IMR-90 (cell line): ENCODE measurements around the gene TJAP1. TPM values are rescaled to one million over a fixed set of nuclear protein-coding genes. Genes with fewer than 3 reads are reported as not detected.

ENCODE experiments used
- ATAC-seq: fragments of 200-7000 bp; cut with Tn5 transposase; 2 replicates; pipeline ENCODE4 v1.9.1; 2020; ENCODE audit warnings: low read depth, mild to moderate bottlenecking, moderate library complexity
- BruUV-seq: library from RNA; stranded (reverse); fragments of 400-500 nt; replicated peaks from 2 replicates; lab custom pipeline; 2021; lab: Mats Ljungman, UMichigan
- CTCF ChIA-PET: fragments of 300-600 bp; formaldehyde crosslinking; extraction: SDS; loops from one replicate; lab custom pipeline; 2021; ENCODE audit warnings: antibody characterized with exemption; lab: Yijun Ruan, JAX
- POLR2A ChIA-PET: fragments of 300-600 bp; sonication (Branson Sonifier 250); formaldehyde crosslinking; loops from one replicate; lab custom pipeline; 2022; ENCODE audit warnings: antibody characterized with exemption; ENCODE audit not compliant: unreplicated experiment; lab: Charles Lee
- DNase-seq: peaks from one replicate; pipeline ENCODE4 v3.0.0; 2013
- H2AFZ ChIP-seq: replicated peaks from 2 replicates; pipeline ENCODE3; 2013; ENCODE audit warnings: low read length, mild to moderate bottlenecking; ENCODE audit not compliant: poor library complexity
- H2AK5ac ChIP-seq: 2 replicates; pipeline ENCODE4 v1.6.1; 2013; ENCODE audit warnings: low read depth, low read length, inconsistent platforms
- H2AK9ac ChIP-seq: replicated peaks from 2 replicates; pipeline ENCODE3; 2013; ENCODE audit warnings: mild to moderate bottlenecking, low read depth, low read length, moderate library complexity; ENCODE audit not compliant: poor library complexity
- H2BK120ac ChIP-seq: 2 replicates; pipeline ENCODE4 v1.6.1; 2013; ENCODE audit warnings: low read depth, low read length, inconsistent platforms
- H2BK15ac ChIP-seq: 3 replicates; pipeline ENCODE4 v1.6.1; 2013; ENCODE audit warnings: low read depth, low read length, inconsistent platforms
- H2BK20ac ChIP-seq: 2 replicates; pipeline ENCODE4 v1.6.1; 2013; ENCODE audit warnings: low read depth, mild to moderate bottlenecking, inconsistent platforms, low read length, moderate library complexity
- H2BK5ac ChIP-seq: 2 replicates; pipeline ENCODE4 v1.6.1; 2013; ENCODE audit warnings: mild to moderate bottlenecking, low read depth, low read length, inconsistent platforms; ENCODE audit not compliant: poor library complexity, severe bottlenecking
- H3K14ac ChIP-seq: replicated peaks from 2 replicates; pipeline ENCODE4 v1.6.1; 2013; ENCODE audit warnings: low read depth, low read length, inconsistent platforms
- H3K18ac ChIP-seq: 2 replicates; pipeline ENCODE4 v1.6.1; 2013; ENCODE audit warnings: low read depth, low read length, control low read depth
- H3K23ac ChIP-seq: 2 replicates; pipeline ENCODE4 v1.6.1; 2013; ENCODE audit warnings: low read depth, low read length, inconsistent platforms
- H3K27ac ChIP-seq: 2 replicates; pipeline ENCODE4 v1.5.1; 2013; ENCODE audit warnings: mild to moderate bottlenecking, control low read depth, low read length; ENCODE audit not compliant: insufficient read depth
- H3K27me3 ChIP-seq: 2 replicates; pipeline ENCODE4 v1.6.1; 2013; ENCODE audit warnings: low read length; ENCODE audit not compliant: control insufficient read depth, insufficient read depth
- H3K36me3 ChIP-seq: 2 replicates; pipeline ENCODE4 v1.6.1; 2013; ENCODE audit warnings: low read length, mixed read lengths; ENCODE audit not compliant: control insufficient read depth, insufficient read depth
- H3K4ac ChIP-seq: 2 replicates; pipeline ENCODE4 v1.6.1; 2013; ENCODE audit warnings: low read depth, low read length, inconsistent platforms
- H3K4me1 ChIP-seq: 2 replicates; pipeline ENCODE4 v1.6.1; 2013; ENCODE audit warnings: low read length, mixed read lengths; ENCODE audit not compliant: control insufficient read depth, insufficient read depth
- H3K4me2 ChIP-seq: 2 replicates; pipeline ENCODE4 v1.6.1; 2013; ENCODE audit warnings: low read depth, mild to moderate bottlenecking, control low read depth, low read length, moderate library complexity
- H3K4me3 ChIP-seq: 2 replicates; pipeline ENCODE4 v1.5.1; 2013; ENCODE audit warnings: low read depth, mild to moderate bottlenecking, control low read depth, low read length, moderate library complexity; ENCODE audit not compliant: insufficient read depth
- H3K56ac ChIP-seq: 2 replicates; pipeline ENCODE4 v1.6.1; 2013; ENCODE audit warnings: low read length, inconsistent platforms; ENCODE audit not compliant: insufficient read depth; ENCODE audit errors: extremely low read depth
- H3K79me1 ChIP-seq, 2 experiments: 2 replicates each; pipeline ENCODE4 v1.6.1; 2013; ENCODE audit warnings: low read length in 2 of 2, inconsistent platforms in 1 of 2, low read depth in 1 of 2
- H3K9ac ChIP-seq: 2 replicates; pipeline ENCODE4 v1.6.1; 2013; ENCODE audit warnings: low read depth, low read length, control low read depth
- H3K9me1 ChIP-seq: 2 replicates; pipeline ENCODE4 v1.6.1; 2013; ENCODE audit warnings: low read length, inconsistent platforms; ENCODE audit not compliant: insufficient read depth
- H3K9me3 ChIP-seq: 2 replicates; pipeline ENCODE4 v1.6.1; 2013; ENCODE audit warnings: low read length; ENCODE audit not compliant: control insufficient read depth, insufficient read depth
- H4K20me1 ChIP-seq: 2 replicates; pipeline ENCODE4 v1.6.1; 2013; ENCODE audit warnings: low read length, inconsistent platforms; ENCODE audit not compliant: insufficient read depth
- H4K5ac ChIP-seq: 2 replicates; pipeline ENCODE4 v1.6.1; 2013; ENCODE audit warnings: mild to moderate bottlenecking, low read depth, low read length, control low read depth
- H4K8ac ChIP-seq, 2 experiments: 2 replicates each; pipeline ENCODE4 v1.6.1; 2013; ENCODE audit warnings: low read depth in 2 of 2, low read length in 2 of 2, control low read depth in 1 of 2, inconsistent platforms in 1 of 2
- H4K91ac ChIP-seq: 2 replicates; pipeline ENCODE4 v1.6.1; 2013; ENCODE audit warnings: low read depth, low read length, inconsistent platforms; ENCODE audit not compliant: insufficient read depth
- BHLHE40 ChIP-seq: fragments of 150-350 bp; IDR thresholded peaks from 2 replicates; pipeline ENCODE4 v1.6.1; 2016; ENCODE audit warnings: mild to moderate bottlenecking, low read depth, low read length
- CEBPB ChIP-seq: IDR thresholded peaks from 2 replicates; pipeline ENCODE4 v1.6.1; 2012; ENCODE audit warnings: low read depth, low read length, improper control_type of control experiment
- CHD1 ChIP-seq: IDR thresholded peaks from 2 replicates; pipeline ENCODE4 v1.6.1; 2012; ENCODE audit warnings: low read depth, low read length, improper control_type of control experiment
- CTCF ChIP-seq: conservative IDR thresholded peaks from 2 replicates; pipeline ENCODE4 v1.5.1; 2012; ENCODE audit warnings: mild to moderate bottlenecking, low read depth, low read length, improper control_type of control experiment
- FOS ChIP-seq: fragments of 150-350 bp; IDR thresholded peaks from 2 replicates; pipeline ENCODE4 v1.6.1; 2016; ENCODE audit warnings: low read depth, low read length
- MAFK ChIP-seq: IDR thresholded peaks from 2 replicates; pipeline ENCODE4 v1.6.1; 2012; ENCODE audit warnings: low read depth, low read length, improper control_type of control experiment
- MAZ ChIP-seq: IDR thresholded peaks from 2 replicates; pipeline ENCODE4 v1.6.1; 2012; ENCODE audit warnings: low read depth, mild to moderate bottlenecking, low read length, improper control_type of control experiment, moderate library complexity, borderline replicate concordance
- MXI1 ChIP-seq: IDR thresholded peaks from 2 replicates; pipeline ENCODE4 v1.6.1; 2012; ENCODE audit warnings: low read depth, mild to moderate bottlenecking, low read length, moderate library complexity, borderline replicate concordance
- NFE2L2 ChIP-seq: fragments of 150-350 bp; IDR thresholded peaks from 2 replicates; pipeline ENCODE4 v1.6.1; 2016; ENCODE audit warnings: low read depth, mild to moderate bottlenecking, low read length
- POLR2A ChIP-seq: IDR thresholded peaks from 2 replicates; pipeline ENCODE4 v1.6.1; 2012; ENCODE audit warnings: mild to moderate bottlenecking, low read depth, low read length
- RAD21 ChIP-seq: IDR thresholded peaks from 2 replicates; pipeline ENCODE4 v1.6.1; 2012; ENCODE audit warnings: low read length, improper control_type of control experiment
- RCOR1 ChIP-seq: IDR thresholded peaks from 2 replicates; pipeline ENCODE4 v1.6.1; 2012; ENCODE audit warnings: mild to moderate bottlenecking, low read length, improper control_type of control experiment; ENCODE audit not compliant: insufficient replicate concordance
- RFX5 ChIP-seq: IDR thresholded peaks from 2 replicates; pipeline ENCODE4 v1.8.0; 2012; ENCODE audit warnings: low read depth, mild to moderate bottlenecking, low read length, moderate library complexity
- SMC3 ChIP-seq: fragments of 150-350 bp; IDR thresholded peaks from 2 replicates; pipeline ENCODE4 v1.6.1; 2016; ENCODE audit warnings: low read depth, mild to moderate bottlenecking, antibody characterized with exemption, low read length, moderate library complexity
- USF2 ChIP-seq: fragments of 150-350 bp; IDR thresholded peaks from 2 replicates; pipeline ENCODE4 v1.6.1; 2017; ENCODE audit warnings: mild to moderate bottlenecking, antibody characterized with exemption, low read length, low read depth
- WGBS, 2 experiments: methylation state at CpG; one replicate each; pipeline versions ENCODE4 v1.1.5 to v1.1.7; 2013; ENCODE audit warnings: missing lambda C conversion rate in 2 of 2; ENCODE audit not compliant: insufficient read length in 1 of 2; ENCODE audit errors: extremely low coverage in 2 of 2; 5-methylcytosine and 5-hydroxymethylcytosine counted together
- dilution Hi-C: fragments of 300-500 bp; cut with HindIII; formaldehyde crosslinking; loops from one replicate; pipeline ENCODE4 v1.14.3; 2018; ENCODE audit warnings: low sequenced_read_pairs; ENCODE audit not compliant: unreplicated experiment
- in situ Hi-C: fragments of 300-500 bp; cut with MboI; formaldehyde crosslinking; loops from 3 replicates; pipeline ENCODE4 v1.14.3; 2019; ENCODE audit warnings: low sequenced_read_pairs, inconsistent platforms, mixed read lengths
- intact Hi-C: fragments of 100-400 bp; cut with micrococcal nuclease; formaldehyde crosslinking; loops from 2 replicates; pipeline ENCODE4 v1.10.0; 2022
- polyA plus RNA-seq, 3 experiments: library from polyadenylated mRNA; depleted of rRNA; stranded (reverse); fragments of >200 nt; gene quantifications; 2 replicates each; pipeline ENCODE4 v1.2.3, GENCODE V29; 2012; ENCODE audit warnings: low replicate concordance in 1 of 3
- total RNA-seq: library from RNA; depleted of rRNA; stranded (reverse); fragments of >200 nt; gene quantifications from 2 replicates; pipeline ENCODE4 v1.2.3, GENCODE V29; 2012
- TF ChIP-seq, protein P1 (sequence below): fragments of 150-350 bp; IDR thresholded peaks from 2 replicates; pipeline ENCODE4 v1.6.1; 2016; ENCODE audit warnings: low read depth, mild to moderate bottlenecking, low read length, moderate library complexity, borderline replicate concordance

TJAP1 gene
- total and polyA plus RNA-seq, 2 of the 4 experiments (the other 2 are of a cell fraction): 12.2 to 34.2 TPM

DNA sequence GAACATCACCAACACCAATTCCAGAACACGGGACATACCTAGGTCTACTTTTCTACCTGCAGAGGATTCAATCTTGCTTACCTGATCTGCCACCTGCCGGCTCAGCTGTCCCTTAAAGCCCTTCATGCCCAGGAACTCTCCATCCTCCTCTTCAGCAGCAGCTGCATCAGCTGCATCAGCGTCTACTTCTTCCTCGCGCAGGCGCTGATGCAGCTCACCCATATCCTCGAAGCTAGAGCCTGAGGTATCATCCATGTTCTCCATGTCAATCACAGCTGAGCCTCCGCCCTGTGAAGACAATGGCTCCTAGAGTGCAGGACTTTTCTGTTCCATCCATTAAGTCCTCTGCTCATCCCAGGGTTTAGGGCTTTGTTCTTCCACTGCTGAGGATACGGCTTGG lies 38.4 kb downstream of the TJAP1 start:
- no peak overlapping the region for H2BK15ac ChIP-seq
- H3K9me1 ChIP-seq: 0 out of 2 replicates have a peak, but pooled peaks cover 9% of the 10 kb centered on the region
- H2AK9ac ChIP-seq: peak overlapping the region; percentile 99
- in situ Hi-C loops (no loop called here), intact Hi-C loops (no loop called here), dilution Hi-C loops (no loop called here)
- H4K8ac ChIP-seq: peak overlapping the region; percentile 70 to 90; a peak in 3 of 4 replicates
- peaks cover 52% of the 10 kb centered on the region for H3K36me3 ChIP-seq
- peaks cover 5% of the 10 kb centered on the region; the same call in 1 of the 2 replicates for H4K20me1 ChIP-seq
- H2AK5ac ChIP-seq: peak overlapping the region; percentile 85
- ATAC-seq: no peak
- peak overlapping the region; percentile 81 for H3K56ac ChIP-seq
- H3K14ac ChIP-seq: peak overlapping the region; percentile 76
- ChIA-PET POLR2A (no interaction called here), CTCF (no interaction called here)
- H4K5ac ChIP-seq: peak overlapping the region; percentile 9; the same call in 1 of the 2 replicates
- TF ChIP-seq POLR2A (no peak), CEBPB (no peak), MAFK (no peak), RCOR1 (no peak), RFX5 (no peak), USF2 (no peak), CHD1 (no peak), NFE2L2 (no peak), SMC3 (no peak), MAZ (no peak), CTCF (no peak), FOS (no peak), RAD21 (no peak), BHLHE40 (no peak), MXI1 (no peak)
- TF ChIP-seq, protein P1, sequence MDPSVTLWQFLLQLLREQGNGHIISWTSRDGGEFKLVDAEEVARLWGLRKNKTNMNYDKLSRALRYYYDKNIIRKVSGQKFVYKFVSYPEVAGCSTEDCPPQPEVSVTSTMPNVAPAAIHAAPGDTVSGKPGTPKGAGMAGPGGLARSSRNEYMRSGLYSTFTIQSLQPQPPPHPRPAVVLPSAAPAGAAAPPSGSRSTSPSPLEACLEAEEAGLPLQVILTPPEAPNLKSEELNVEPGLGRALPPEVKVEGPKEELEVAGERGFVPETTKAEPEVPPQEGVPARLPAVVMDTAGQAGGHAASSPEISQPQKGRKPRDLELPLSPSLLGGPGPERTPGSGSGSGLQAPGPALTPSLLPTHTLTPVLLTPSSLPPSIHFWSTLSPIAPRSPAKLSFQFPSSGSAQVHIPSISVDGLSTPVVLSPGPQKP: no peak
- no peak overlapping the region for H3K18ac ChIP-seq
- H3K4ac ChIP-seq: peak overlapping the region; percentile 86
- 93% methylated on average over 7 of the region's 9 CpGs; no CpG with 5 or more reads in 1 of the 2 experiments for WGBS, 2 experiments
- BruUV-seq: no TSS peak
- no peak overlapping the region for H2BK5ac ChIP-seq
- H2BK20ac ChIP-seq: no peak overlapping the region
- H3K4me2 ChIP-seq: peak overlapping the region; percentile 72
- no peak overlapping the region for H2BK120ac ChIP-seq
- H3K27ac ChIP-seq: peak overlapping the region; percentile 39; the same call in 1 of the 2 replicates
- no peaks in the 10 kb centered on the region for H3K27me3 ChIP-seq
- H4K91ac ChIP-seq: peak overlapping the region; percentile 65
- peaks cover 9% of the 10 kb centered on the region for H3K4me1 ChIP-seq
- peak overlapping the region; percentile 80 for H3K4me3 ChIP-seq
- no peaks in the 10 kb centered on the region for H3K9me3 ChIP-seq
- H2AFZ ChIP-seq: no peak overlapping the region
- peak overlapping the region; percentile 66 for H3K23ac ChIP-seq
- DNase-seq: no peak
- H3K9ac ChIP-seq: peak overlapping the region; percentile 90
- H3K79me1 ChIP-seq: peaks cover 29 to 56% of the 10 kb centered on the region in 2 experiments
